ENCODE data around the gene EEF1AKMT3.
A peak's percentile ranks its signal among the peaks of the same experiment; 100 is the strongest.

Gene EEF1AKMT3

GRCh38 chr12:57772429-57773322 lies at the start of gene EEF1AKMT3:
Gene EEF1AKMT3, plus strand, starts transcription at chr12:57772614. Its CDS starts 111 bp downstream, at chr12:57772725.
- Mint-ChIP-seq H3K27ac (peak within 1 kb of the TSS; percentile 100), H3K36me3 (ENCODE audit: low read depth) (peaks cover 54% of the 10 kb centered on the region), H3K4me3 (peak within 1 kb of the TSS; percentile 98), H3K4me1 (ENCODE audit: low read depth) (peaks cover 26% of the 10 kb centered on the region), H3K27me3 (no peaks in the 10 kb centered on the region), H3K9me3 (no peaks in the 10 kb centered on the region)
- DNase-seq = no peak

- DNase-seq = peak; percentile 30
- H3K9me3 Mint-ChIP-seq = no peaks in the 10 kb centered on the region
- peaks cover 71% of the 10 kb centered on the region for H3K36me3 Mint-ChIP-seq (ENCODE audit: low read depth)
- no peak overlapping the region for H3K4me3 Mint-ChIP-seq
- peak overlapping the region; percentile 81 for H3K27ac Mint-ChIP-seq
- H3K4me1 Mint-ChIP-seq (ENCODE audit: low read depth) = peaks cover 5% of the 10 kb centered on the region
- no peaks in the 10 kb centered on the region for H3K27me3 Mint-ChIP-seq
Measured at GRCh38 chr12:57722716-57723629, 49.4 kb upstream of the EEF1AKMT3 start.

GRCh38 chr12:57723630-57723962 lies 48.8 kb upstream of the EEF1AKMT3 start:
- H3K27me3 Mint-ChIP-seq = no peaks in the 10 kb centered on the region
- peak overlapping the region; percentile 81 for H3K27ac Mint-ChIP-seq
- H3K4me1 Mint-ChIP-seq (ENCODE audit: low read depth) = peaks cover 5% of the 10 kb centered on the region
- no peaks in the 10 kb centered on the region for H3K9me3 Mint-ChIP-seq
- no peak overlapping the region for H3K4me3 Mint-ChIP-seq
- no peak for DNase-seq
- peaks cover 71% of the 10 kb centered on the region for H3K36me3 Mint-ChIP-seq (ENCODE audit: low read depth)

- no peaks in the 10 kb centered on the region for H3K27me3 Mint-ChIP-seq
- H3K9me3 Mint-ChIP-seq = no peaks in the 10 kb centered on the region
- H3K4me1 Mint-ChIP-seq (ENCODE audit: low read depth) = peaks cover 5% of the 10 kb centered on the region
- peaks cover 68% of the 10 kb centered on the region for H3K36me3 Mint-ChIP-seq (ENCODE audit: low read depth)
- H3K4me3 Mint-ChIP-seq = no peak overlapping the region
- peak overlapping the region; percentile 45 for H3K27ac Mint-ChIP-seq
- peak; percentile 31 for DNase-seq
Measured at GRCh38 chr12:57724003-57724935, 48.1 kb upstream of the EEF1AKMT3 start.

- H3K27ac Mint-ChIP-seq = peak overlapping the region; percentile 45
- H3K4me3 Mint-ChIP-seq = no peak overlapping the region
- H3K27me3 Mint-ChIP-seq = no peaks in the 10 kb centered on the region
- peaks cover 68% of the 10 kb centered on the region for H3K36me3 Mint-ChIP-seq (ENCODE audit: low read depth)
- H3K9me3 Mint-ChIP-seq = no peaks in the 10 kb centered on the region
- DNase-seq = peak; percentile 28
- peaks cover 5% of the 10 kb centered on the region for H3K4me1 Mint-ChIP-seq (ENCODE audit: low read depth)
Measured at GRCh38 chr12:57724936-57725740, 47.3 kb upstream of the EEF1AKMT3 start.

- peaks cover 5% of the 10 kb centered on the region for H3K4me1 Mint-ChIP-seq (ENCODE audit: low read depth)
- no peak overlapping the region for H3K4me3 Mint-ChIP-seq
- DNase-seq = no peak
Measured at GRCh38 chr12:57725851-57726150, 46.6 kb upstream of the EEF1AKMT3 start.

GRCh38 chr12:57726151-57726883 lies 46.1 kb upstream of the EEF1AKMT3 start:
- Mint-ChIP-seq H3K27me3 (no peaks in the 10 kb centered on the region), H3K4me3 (peak overlapping the region; percentile 56), H3K9me3 (no peaks in the 10 kb centered on the region), H3K27ac (peak overlapping the region; percentile 73), H3K36me3 (ENCODE audit: low read depth) (peaks cover 68% of the 10 kb centered on the region), H3K4me1 (ENCODE audit: low read depth) (peaks cover 5% of the 10 kb centered on the region)
- DNase-seq = peak; percentile 40

More at GRCh38 chr12:57725851-57726150, 46.6 kb upstream of the EEF1AKMT3 start:
- Mint-ChIP-seq H3K9me3 (no peaks in the 10 kb centered on the region), H3K27me3 (no peaks in the 10 kb centered on the region), H3K36me3 (ENCODE audit: low read depth) (peaks cover 68% of the 10 kb centered on the region), H3K27ac (no peak overlapping the region)

GRCh38 chr12:57726884-57727757 lies 45.3 kb upstream of the EEF1AKMT3 start:
- Mint-ChIP-seq H3K4me3 (no peak overlapping the region), H3K4me1 (ENCODE audit: low read depth) (peaks cover 5% of the 10 kb centered on the region), H3K9me3 (no peaks in the 10 kb centered on the region), H3K27ac (no peak overlapping the region), H3K36me3 (ENCODE audit: low read depth) (peaks cover 69% of the 10 kb centered on the region), H3K27me3 (no peaks in the 10 kb centered on the region)
- no peak for DNase-seq

GRCh38 chr12:57727758-57728395 lies 44.5 kb upstream of the EEF1AKMT3 start:
- peak overlapping the region; percentile 7 for H3K27ac Mint-ChIP-seq
- H3K36me3 Mint-ChIP-seq (ENCODE audit: low read depth) = peaks cover 73% of the 10 kb centered on the region
- no peak for DNase-seq
- H3K4me1 Mint-ChIP-seq (ENCODE audit: low read depth) = peaks cover 5% of the 10 kb centered on the region
- no peaks in the 10 kb centered on the region for H3K27me3 Mint-ChIP-seq
- H3K9me3 Mint-ChIP-seq = no peaks in the 10 kb centered on the region
- no peak overlapping the region for H3K4me3 Mint-ChIP-seq

GRCh38 chr12:57729321-57729844 lies 43.0 kb upstream of the EEF1AKMT3 start:
- H3K4me1 Mint-ChIP-seq (ENCODE audit: low read depth) = peaks cover 5% of the 10 kb centered on the region
- H3K4me3 Mint-ChIP-seq = no peak overlapping the region
- peaks cover 88% of the 10 kb centered on the region for H3K36me3 Mint-ChIP-seq (ENCODE audit: low read depth)
- peak overlapping the region; percentile 44 for H3K27ac Mint-ChIP-seq
- no peak for DNase-seq
- no peaks in the 10 kb centered on the region for H3K9me3 Mint-ChIP-seq
- H3K27me3 Mint-ChIP-seq = no peaks in the 10 kb centered on the region

- Mint-ChIP-seq H3K27me3 (no peaks in the 10 kb centered on the region), H3K27ac (no peak overlapping the region), H3K4me3 (no peak overlapping the region), H3K36me3 (ENCODE audit: low read depth) (peaks cover 91% of the 10 kb centered on the region), H3K4me1 (ENCODE audit: low read depth) (peaks cover 2% of the 10 kb centered on the region), H3K9me3 (no peaks in the 10 kb centered on the region)
- DNase-seq = no peak
Measured at GRCh38 chr12:57730336-57731067, 41.9 kb upstream of the EEF1AKMT3 start.

Data from activated T-cell treated with anti-CD3 and anti-CD28 coated beads, Interleukin-2, amount 50 U/mL, for 24 hours (primary cell).